ENCODE data around the gene TCF7L1. TPM values are rescaled to one million over a fixed set of nuclear protein-coding genes. Genes with fewer than 3 reads are reported as not detected.

TCF7L1 gene
- total and polyA plus RNA-seq, 2 of the 13 experiments (the other 11 are each of a cell fraction or from before 2014, with no cell fraction given), result 0.04 to 0.15 TPM

- peak; percentile 49; the same call in 1 of the 2 replicates for TF ChIP-seq THAP9 (CRISPR knock-in tag; IDR thresholded peaks at IDR 0.05; ENCODE audit: borderline replicate concordance)
- TF ChIP-seq KAT7 (CRISPR knock-in tag; IDR thresholded peaks at IDR 0.05; ENCODE audit: borderline replicate concordance), result no peak
- no peak for TF ChIP-seq KDM4B (CRISPR knock-in tag; IDR thresholded peaks at IDR 0.05)
- TF ChIP-seq REPIN1 (CRISPR knock-in tag; IDR thresholded peaks at IDR 0.05; ENCODE audit: borderline replicate concordance, low read depth), result peak; percentile 31; the same call in 1 of the 2 replicates
- 0 out of 2 replicates have a peak, but pooled peaks have one; percentile 33 for TF ChIP-seq ZNF816 (CRISPR knock-in tag; IDR thresholded peaks at IDR 0.05; ENCODE audit: borderline replicate concordance)
- 0 out of 2 replicates have a peak, but pooled peaks have one; percentile 56 for TF ChIP-seq ZNF569 (CRISPR knock-in tag; IDR thresholded peaks at IDR 0.05; ENCODE audit: borderline replicate concordance)
- peak; percentile 64 for TF ChIP-seq MED1 (CRISPR knock-in tag; IDR thresholded peaks at IDR 0.05)
- peak; percentile 50 for TF ChIP-seq ASH2L (IDR thresholded peaks at IDR 0.05; ENCODE audit: insufficient read length, low read depth, low read length)
- 0 out of 2 replicates have a peak, but pooled peaks have one; percentile 33 for TF ChIP-seq MYPOP (CRISPR knock-in tag; IDR thresholded peaks at IDR 0.05)
- no peak for TF ChIP-seq ZNF766 (CRISPR knock-in tag; IDR thresholded peaks at IDR 0.05; ENCODE audit: borderline replicate concordance)
- TF ChIP-seq SMAD1 (CRISPR knock-in tag; IDR thresholded peaks at IDR 0.05; ENCODE audit: borderline replicate concordance, low read depth), result no peak
- TF ChIP-seq SALL1 (CRISPR knock-in tag; IDR thresholded peaks at IDR 0.05), result peak; percentile 64
- TF ChIP-seq POLR2AphosphoS2 (IDR thresholded peaks at IDR 0.05; ENCODE audit: low read depth, low read length), result no peak
- TF ChIP-seq ELF3 (CRISPR knock-in tag; IDR thresholded peaks at IDR 0.05), result peak; percentile 32; the same call in 1 of the 2 replicates
- TF ChIP-seq CEBPZ (IDR thresholded peaks at IDR 0.05; ENCODE audit: low read length), result no peak
- peak; percentile 63; the same call in 1 of the 2 replicates for TF ChIP-seq ZNF710 (CRISPR knock-in tag; IDR thresholded peaks at IDR 0.05; ENCODE audit: borderline replicate concordance)
Observed at GRCh38 chr2:85175369-85176299, 42.4 kb downstream of the TCF7L1 start (continued).

Data from HepG2 (cell line).